Loucy (cell line): Measurements from ENCODE around the gene ST14.

Experiments used
- H2AFZ ChIP-seq: fragments of 200-600 bp; sonication (generic); 2 replicates; pipeline ENCODE4 v1.6.0; 2016; ENCODE audit warnings: antibody characterized with exemption, mild to moderate bottlenecking, low read length, moderate library complexity
- H3F3A ChIP-seq: fragments of 200-600 bp; 2 replicates; pipeline ENCODE4 v1.6.0; 2016; ENCODE audit warnings: antibody characterized with exemption, low read depth, mild to moderate bottlenecking
- H3K27me3 ChIP-seq: fragments of 200-600 bp; sonication (generic); 2 replicates; pipeline ENCODE4 v1.6.1; 2014; ENCODE audit warnings: low read length, mild to moderate bottlenecking; ENCODE audit not compliant: insufficient read depth, poor library complexity, severe bottlenecking
- H3K36me3 ChIP-seq: fragments of 200-600 bp; sonication (generic); 2 replicates; pipeline ENCODE4 v1.6.1; 2016; ENCODE audit warnings: low read length; ENCODE audit not compliant: insufficient read depth
- H3K4me1 ChIP-seq: fragments of 200-600 bp; sonication (generic); 2 replicates; pipeline ENCODE4 v1.5.1; 2014; ENCODE audit warnings: low read length, mild to moderate bottlenecking; ENCODE audit not compliant: insufficient read depth, poor library complexity, severe bottlenecking
- H3K4me2 ChIP-seq: fragments of 200-600 bp; sonication (generic); 2 replicates; pipeline ENCODE4 v1.6.0; 2014; ENCODE audit warnings: antibody characterized with exemption, low read length, low read depth, mild to moderate bottlenecking; ENCODE audit not compliant: poor library complexity, severe bottlenecking
- H3K4me3 ChIP-seq: fragments of 200-600 bp; sonication (generic); 2 replicates; pipeline ENCODE4 v1.5.1; 2014; ENCODE audit warnings: low read length, mild to moderate bottlenecking, mixed read lengths; ENCODE audit not compliant: poor library complexity, severe bottlenecking
- H3K79me2 ChIP-seq: fragments of 200-600 bp; sonication (generic); 2 replicates; pipeline ENCODE4 v1.6.1; 2014; ENCODE audit warnings: low read length; ENCODE audit not compliant: insufficient read depth
- H3K9ac ChIP-seq: fragments of 200-600 bp; sonication (generic); 2 replicates; pipeline ENCODE4 v1.6.0; 2014; ENCODE audit warnings: mild to moderate bottlenecking, low read depth, low read length, moderate library complexity; ENCODE audit not compliant: poor library complexity, severe bottlenecking
- H3K9me2 ChIP-seq: fragments of 200-600 bp; sonication (generic); replicated peaks from 2 replicates; pipeline ENCODE4 v1.6.1; 2016; ENCODE audit warnings: low read depth, low read length, mixed read lengths
- H3K9me3 ChIP-seq: fragments of 200-600 bp; sonication (generic); 2 replicates; pipeline ENCODE4 v1.6.1; 2014; ENCODE audit warnings: mild to moderate bottlenecking, antibody characterized with exemption, low read length, low read depth; ENCODE audit not compliant: insufficient read depth
- H4K20me1 ChIP-seq: fragments of 200-600 bp; sonication (generic); 2 replicates; pipeline ENCODE4 v1.6.0; 2014; ENCODE audit warnings: antibody characterized with exemption, low read length, mild to moderate bottlenecking; ENCODE audit not compliant: insufficient read depth, poor library complexity, severe bottlenecking
- CTCF ChIP-seq: fragments of 200-600 bp; sonication (generic); conservative IDR thresholded peaks from 2 replicates; pipeline ENCODE4 v1.5.1; 2014; ENCODE audit warnings: mild to moderate bottlenecking, antibody characterized with exemption, low read length
- EZH2phosphoT487 ChIP-seq: fragments of 200-600 bp; IDR thresholded peaks from 2 replicates; pipeline ENCODE4 v1.6.1; 2018; ENCODE audit warnings: antibody characterized with exemption, mild to moderate bottlenecking, moderate library complexity, borderline replicate concordance

ST14 gene

GRCh38 chr11:130208241-130209127, 48.9 kb downstream of the ST14 start:
- Histone ChIP-seq H3K36me3 (no peaks in the 10 kb centered on the region), H3K9me2 (no peaks in the 10 kb centered on the region)

GRCh38 chr11:130209128-130209932, 49.7 kb downstream of the ST14 start:
- H2AFZ ChIP-seq: no peak overlapping the region
- TF ChIP-seq CTCF (no peak), EZH2phosphoT487 (no peak)
- no peaks in the 10 kb centered on the region for H3K27me3 ChIP-seq
- H4K20me1 ChIP-seq: no peaks in the 10 kb centered on the region
- H3K4me3 ChIP-seq: no peak overlapping the region
- no peaks in the 10 kb centered on the region for H3K36me3 ChIP-seq
- H3F3A ChIP-seq: no peaks in the 10 kb centered on the region
- H3K4me1 ChIP-seq: no peaks in the 10 kb centered on the region
- no peak overlapping the region for H3K4me2 ChIP-seq
- no peak overlapping the region for H3K9ac ChIP-seq
- no peaks in the 10 kb centered on the region for H3K9me3 ChIP-seq
- no peaks in the 10 kb centered on the region for H3K9me2 ChIP-seq
- H3K79me2 ChIP-seq: no peaks in the 10 kb centered on the region

More at GRCh38 chr11:130208241-130209127, 48.9 kb downstream of the ST14 start:
- no peaks in the 10 kb centered on the region for H3K4me1 ChIP-seq
- no peak overlapping the region for H3K9ac ChIP-seq
- TF ChIP-seq CTCF (no peak), EZH2phosphoT487 (no peak)
- no peaks in the 10 kb centered on the region for H4K20me1 ChIP-seq
- H3K4me3 ChIP-seq: no peak overlapping the region
- H3K9me3 ChIP-seq: no peaks in the 10 kb centered on the region
- no peaks in the 10 kb centered on the region for H3K79me2 ChIP-seq
- no peak overlapping the region for H3K4me2 ChIP-seq
- H3F3A ChIP-seq: no peaks in the 10 kb centered on the region
- no peaks in the 10 kb centered on the region for H3K27me3 ChIP-seq
- no peak overlapping the region for H2AFZ ChIP-seq

- Histone ChIP-seq H3K9ac (no peak overlapping the region), H3K9me2 (no peaks in the 10 kb centered on the region), H3F3A (no peaks in the 10 kb centered on the region), H3K27me3 (no peaks in the 10 kb centered on the region), H3K79me2 (no peaks in the 10 kb centered on the region), H3K4me3 (no peak overlapping the region), H3K4me1 (no peaks in the 10 kb centered on the region), H2AFZ (no peak overlapping the region), H3K9me3 (no peaks in the 10 kb centered on the region), H4K20me1 (no peaks in the 10 kb centered on the region), H3K36me3 (no peaks in the 10 kb centered on the region), H3K4me2 (no peak overlapping the region)
- TF ChIP-seq EZH2phosphoT487 (no peak), CTCF (no peak)
Observed at GRCh38 chr11:130209954-130210854, 50.6 kb downstream of the ST14 start.
